Vagina (tissue), 2 donors: ENCODE measurements around the gene PCNX1.

Experiments used
- CTCF ChIP-seq, 3 experiments: fragments of 450-650 bp in 2 of 3; fragments of 200-600 bp in 1 of 3; sonication (generic) in 1 of 3; IDR thresholded peaks; one replicate each; pipeline ENCODE4 v1.5.1; 2017 to 2019; ENCODE audit warnings: antibody characterized with exemption in 3 of 3, mild to moderate bottlenecking in 2 of 3, moderate library complexity in 2 of 3
- POLR2A ChIP-seq, 2 donors: fragments of 450-650 bp; IDR thresholded peaks; one replicate each; pipeline ENCODE4 v1.6.1; 2017; ENCODE audit warnings: antibody characterized with exemption in 2 of 2, mild to moderate bottlenecking in 2 of 2, moderate library complexity in 2 of 2

GRCh38 chr14:71122866-71123565 lies 215.8 kb downstream of the PCNX1 start:
- no peak for TF ChIP-seq CTCF (IDR thresholded peaks at IDR 0.05)
- no peak for TF ChIP-seq POLR2A (IDR thresholded peaks at IDR 0.05)
